A549 treated with AZD9567 at 1 μM for 4 hours (cell line): ENCODE results near the gene OR6X1. TPM values are rescaled to one million over a fixed set of nuclear protein-coding genes. Genes with fewer than 3 reads are reported as not detected.

Source experiments
- total RNA-seq: library from RNA; stranded (reverse); fragments of 200-300 nt; extraction: Qiagen RNA extraction; gene quantifications from 5 replicates; pipeline ENCODE4 v1.2.3, GENCODE V29; 2022; ENCODE audit not compliant: insufficient read depth

Gene OR6X1
- not detected in 5 replicates for total RNA-seq

GRCh38 chr11:123754101-123754568 is at the start of gene OR6X1:
Gene OR6X1, minus strand, starts transcription at chr11:123754518. Its CDS starts 0 bp downstream, at chr11:123754518.

GRCh38 chr11:123741159-123742030 is 12.9 kb downstream of the OR6X1 start, which contains the start of gene ZNF202:
Gene ZNF202, minus strand, starts transcription at chr11:123741660. Its CDS starts 10,772 bp downstream, at chr11:123730888.

Other genes with a start within 250 kb of the OR6X1 start
- 0.13 to 0.19 TPM (median 0.14 TPM) in 4 of 5 replicates, not detected in the other for gene SCN3B, start 99.9 kb downstream of the OR6X1 start, total RNA-seq
- 5.2 to 10.1 TPM (median 9.5 TPM) in 5 replicates for gene ZNF202, start 12.9 kb downstream of the OR6X1 start, total RNA-seq
- not detected in 5 replicates for gene OR6M1, start 51.8 kb upstream of the OR6X1 start, total RNA-seq
- gene TMEM225, start 131.2 kb upstream of the OR6X1 start, total RNA-seq = not detected in 5 replicates
- not detected in 5 replicates for gene OR8D4, start 147.6 kb upstream of the OR6X1 start, total RNA-seq
- not detected in 5 replicates for gene OR4D5, start 185.1 kb upstream of the OR6X1 start, total RNA-seq
- not detected in 5 replicates for gene OR6T1, start 189.3 kb upstream of the OR6X1 start, total RNA-seq
- not detected in 5 replicates for gene OR10S1, start 223.3 kb upstream of the OR6X1 start, total RNA-seq
- not detected in 5 replicates for gene OR10G6, start 240.6 kb upstream of the OR6X1 start, total RNA-seq